Measurements from ENCODE around the gene PLA2G2F. TPM values are rescaled to one million over a fixed set of nuclear protein-coding genes. Genes with fewer than 3 reads are reported as not detected.

PLA2G2F gene
- total and polyA plus RNA-seq, 2 donors, result 0.47 to 7.2 TPM

DNA sequence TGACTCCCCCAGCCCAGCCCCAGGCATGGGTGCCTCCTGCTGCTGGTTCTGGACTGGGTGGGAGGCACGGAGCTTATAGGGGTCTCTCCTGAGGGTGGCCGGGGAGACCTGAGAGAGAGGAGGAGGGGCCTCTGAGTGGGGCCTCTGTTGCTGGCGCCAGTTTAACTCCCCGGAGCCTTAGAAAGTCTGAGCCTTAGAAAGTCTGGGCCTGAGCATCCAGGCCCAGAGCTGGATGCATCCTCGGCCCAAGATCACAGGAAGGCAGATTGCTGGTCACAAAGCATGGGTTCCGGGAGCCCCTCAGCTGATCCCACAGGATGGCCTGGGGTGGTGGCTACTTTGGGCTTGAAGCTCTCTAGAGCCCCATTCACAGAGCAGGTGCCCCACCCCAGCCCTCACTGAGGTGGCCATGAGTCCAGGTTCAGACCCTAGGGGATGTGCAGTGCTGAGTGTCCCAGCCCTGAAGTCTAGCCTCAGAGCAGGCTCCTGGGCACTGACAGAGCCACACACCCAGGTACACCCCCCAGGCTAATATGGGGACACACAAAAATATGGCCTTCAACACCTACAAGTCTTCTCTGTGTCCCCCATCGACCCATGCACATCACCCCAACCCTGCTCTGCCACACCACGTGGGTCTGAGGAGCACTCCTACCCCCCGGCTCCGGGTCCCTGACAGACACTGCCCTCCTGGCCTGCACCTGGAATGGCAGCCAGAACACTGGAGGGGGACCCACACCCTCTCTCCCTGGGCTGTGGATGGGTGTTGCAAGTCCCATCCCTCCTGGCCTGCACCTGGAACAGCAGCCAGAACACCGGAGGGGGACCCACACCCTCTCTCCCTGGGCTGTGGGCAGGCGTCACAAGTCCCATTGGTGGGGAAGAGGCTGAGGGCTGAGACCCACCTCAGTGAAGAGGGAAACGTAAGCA is 9.7 kb downstream of the PLA2G2F start:
- H3K4me1 ChIP-seq (ENCODE audit: control insufficient read depth in 2 of 2, insufficient read depth in 2 of 2, low read length in 2 of 2), result peaks cover 5 to 6% of the 10 kb centered on the region in 2 donors
- peaks cover 0 to 5% of the 10 kb centered on the region in 2 donors for H3K27me3 ChIP-seq (ENCODE audit: control insufficient read depth in 2 of 2, insufficient read depth in 1 of 2, low read length in 1 of 2)
- no peaks in the 10 kb centered on the region for H3K36me3 ChIP-seq (ENCODE audit: control insufficient read depth in 2 of 2, insufficient read depth in 2 of 2, low read length in 1 of 2)
- WGBS, result 95% methylated on average over 13 of the region's 13 CpGs
- H3K4me3 ChIP-seq (ENCODE audit: low read length in 2 of 2), result no peak overlapping the region
- DNase-seq (ENCODE audit: low read depth in 6 of 9, low spot score in 9 of 9), result no peak
- H3K9me3 ChIP-seq (ENCODE audit: control insufficient read depth in 2 of 2, insufficient read depth in 1 of 2, low read length in 1 of 2), result no peaks in the 10 kb centered on the region
- no peak overlapping the region for H3K27ac ChIP-seq (ENCODE audit: low read depth in 1 of 2, low read length in 1 of 2)

DNA sequence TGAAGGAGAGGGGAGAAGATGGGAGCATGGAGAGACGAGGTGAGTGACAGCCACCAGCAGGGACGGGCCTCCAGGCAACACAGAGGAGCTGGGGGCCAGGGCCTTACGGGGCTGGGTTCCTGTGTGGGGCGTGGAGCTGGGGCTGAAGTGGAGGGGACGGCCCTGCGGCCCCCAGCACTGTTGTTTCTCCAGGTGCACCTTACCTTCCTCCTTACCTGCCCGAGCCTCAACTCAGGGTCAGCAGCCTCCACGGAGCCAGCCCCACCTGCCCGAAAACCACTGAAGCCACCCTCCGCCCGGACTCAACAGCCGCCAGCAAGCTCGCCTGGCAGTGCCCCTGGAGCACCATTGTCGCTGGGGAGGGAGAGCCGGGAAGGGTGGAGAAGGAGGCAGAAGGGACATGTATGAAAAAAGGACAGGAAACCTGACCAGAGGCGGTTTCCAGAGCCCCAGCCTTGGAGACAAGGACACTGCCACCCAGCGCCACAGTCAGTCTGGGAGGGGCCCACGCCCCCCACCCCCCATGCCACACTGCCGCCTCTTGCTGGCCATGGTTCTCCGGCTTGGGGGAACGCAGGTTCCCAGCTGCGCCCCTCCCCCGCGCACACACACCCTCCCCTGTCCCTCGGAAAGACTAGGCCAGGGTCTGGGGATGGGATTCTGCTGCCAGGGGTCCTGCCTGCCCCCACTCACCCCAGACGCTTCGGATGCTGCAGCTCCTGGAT is 10.6 kb downstream of the PLA2G2F start:
- Histone ChIP-seq H3K4me3 (ENCODE audit: low read length in 2 of 2) (no peak overlapping the region), H3K27me3 (ENCODE audit: control insufficient read depth in 2 of 2, insufficient read depth in 1 of 2, low read length in 1 of 2) (peaks cover 0 to 5% of the 10 kb centered on the region in 2 donors), H3K9me3 (ENCODE audit: control insufficient read depth in 2 of 2, insufficient read depth in 1 of 2, low read length in 1 of 2) (no peaks in the 10 kb centered on the region), H3K36me3 (ENCODE audit: control insufficient read depth in 2 of 2, insufficient read depth in 2 of 2, low read length in 1 of 2) (no peaks in the 10 kb centered on the region), H3K27ac (ENCODE audit: low read depth in 1 of 2, low read length in 1 of 2) (no peak overlapping the region), H3K4me1 (ENCODE audit: control insufficient read depth in 2 of 2, insufficient read depth in 2 of 2, low read length in 2 of 2) (peaks cover 5 to 6% of the 10 kb centered on the region in 2 donors)
- WGBS, result 94% methylated on average over 27 of the region's 27 CpGs
- DNase-seq (ENCODE audit: low read depth in 6 of 9, low spot score in 9 of 9), result no peak

DNA sequence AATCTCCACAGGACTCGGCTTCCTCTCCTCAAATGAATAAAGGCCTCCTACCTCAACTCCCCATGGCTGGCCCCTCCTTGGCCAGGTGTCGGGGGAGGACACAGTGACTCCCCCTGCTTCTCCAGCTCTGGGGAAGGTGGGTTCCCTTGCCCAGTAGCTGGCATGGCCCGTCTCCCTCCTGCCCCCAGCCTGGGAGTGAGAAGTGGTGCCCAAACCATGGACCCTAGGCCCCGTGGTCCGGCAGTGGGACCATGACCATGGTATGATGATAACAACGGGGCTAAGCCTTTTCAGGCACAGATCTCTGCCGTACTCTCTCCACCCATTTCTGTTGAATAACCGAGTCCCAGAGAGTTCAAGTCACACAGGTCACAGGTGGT is 11.2 kb downstream of the PLA2G2F start:
- DNase-seq (ENCODE audit: low read depth in 6 of 9, low spot score in 9 of 9), result no peak
- Histone ChIP-seq H3K27me3 (ENCODE audit: control insufficient read depth in 2 of 2, insufficient read depth in 1 of 2, low read length in 1 of 2) (peaks cover 0 to 5% of the 10 kb centered on the region in 2 donors), H3K4me1 (ENCODE audit: control insufficient read depth in 2 of 2, insufficient read depth in 2 of 2, low read length in 2 of 2) (peaks cover 5 to 6% of the 10 kb centered on the region in 2 donors), H3K4me3 (ENCODE audit: low read length in 2 of 2) (no peak overlapping the region), H3K9me3 (ENCODE audit: control insufficient read depth in 2 of 2, insufficient read depth in 1 of 2, low read length in 1 of 2) (no peaks in the 10 kb centered on the region), H3K36me3 (ENCODE audit: control insufficient read depth in 2 of 2, insufficient read depth in 2 of 2, low read length in 1 of 2) (no peaks in the 10 kb centered on the region), H3K27ac (ENCODE audit: low read depth in 1 of 2, low read length in 1 of 2) (no peak overlapping the region)
- 96% methylated on average over 8 of the region's 8 CpGs for WGBS

DNA sequence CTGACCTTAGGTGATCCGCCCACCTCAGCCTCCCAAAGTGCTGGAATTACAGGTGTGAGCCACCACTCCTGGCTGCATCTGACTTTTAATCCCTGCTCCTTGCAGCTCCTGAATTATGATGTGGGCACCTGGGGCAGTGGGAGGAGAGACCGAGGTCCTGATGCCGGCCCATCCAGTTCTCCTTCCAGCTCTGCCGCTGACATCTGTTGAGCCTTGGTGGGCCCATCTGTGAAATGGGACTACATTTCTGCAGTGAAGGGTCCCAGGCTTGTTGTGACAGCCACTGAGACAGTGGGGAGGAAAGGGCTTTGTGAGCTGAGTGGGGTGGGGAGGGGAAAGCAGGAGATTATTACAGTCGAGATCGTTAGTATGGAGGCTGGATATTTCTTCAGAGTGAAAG is 11.8 kb downstream of the PLA2G2F start:
- Histone ChIP-seq H3K36me3 (ENCODE audit: control insufficient read depth in 2 of 2, insufficient read depth in 2 of 2, low read length in 1 of 2) (no peaks in the 10 kb centered on the region), H3K4me3 (ENCODE audit: low read length in 2 of 2) (no peak overlapping the region), H3K9me3 (ENCODE audit: control insufficient read depth in 2 of 2, insufficient read depth in 1 of 2, low read length in 1 of 2) (no peaks in the 10 kb centered on the region), H3K4me1 (ENCODE audit: control insufficient read depth in 2 of 2, insufficient read depth in 2 of 2, low read length in 2 of 2) (peaks cover 5 to 6% of the 10 kb centered on the region in 2 donors), H3K27me3 (ENCODE audit: control insufficient read depth in 2 of 2, insufficient read depth in 1 of 2, low read length in 1 of 2) (peaks cover 0 to 5% of the 10 kb centered on the region in 2 donors), H3K27ac (ENCODE audit: low read depth in 1 of 2, low read length in 1 of 2) (no peak overlapping the region)
- 87% methylated on average over 6 of the region's 6 CpGs for WGBS
- DNase-seq (ENCODE audit: low read depth in 6 of 9, low spot score in 9 of 9), result no peak

DNA sequence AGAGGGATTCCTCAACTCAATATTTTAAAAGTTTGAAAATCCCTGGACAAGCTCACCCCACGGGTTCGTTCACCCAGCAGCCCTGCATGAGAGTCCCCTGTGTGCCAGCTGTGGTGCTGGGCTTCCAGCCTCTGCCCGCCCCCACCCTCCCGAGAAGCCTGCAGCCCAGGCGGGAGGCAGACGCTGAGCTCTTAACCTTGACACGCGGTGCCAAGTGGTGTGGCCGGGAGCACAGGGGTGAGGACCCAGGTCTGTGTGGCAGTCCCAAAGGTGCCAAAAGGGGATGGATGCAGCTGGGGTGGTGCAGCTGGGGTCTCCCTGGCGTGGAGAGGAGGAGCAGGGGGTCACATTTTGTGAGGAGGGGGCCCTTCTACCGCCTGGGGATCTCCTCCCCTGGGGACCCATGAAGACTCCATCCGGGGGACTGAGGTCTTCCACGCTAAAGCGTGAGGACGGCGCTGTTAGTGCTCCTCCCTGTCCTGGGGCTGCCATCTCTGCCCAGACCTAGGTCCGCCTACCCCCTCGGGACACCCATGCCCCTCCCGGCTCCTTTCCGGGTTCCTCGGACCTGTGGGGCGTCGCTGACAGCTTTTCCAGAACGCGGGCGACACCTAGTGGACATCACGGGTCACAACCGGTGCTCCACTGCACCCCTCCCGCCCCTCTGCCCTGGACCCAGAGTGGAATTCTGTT is 12.9 kb downstream of the PLA2G2F start:
- Histone ChIP-seq H3K4me3 (ENCODE audit: low read length in 2 of 2) (peak overlapping the region in 1 of 2 donors; percentile 36), H3K27ac (ENCODE audit: low read depth in 1 of 2, low read length in 1 of 2) (no peak overlapping the region), H3K9me3 (ENCODE audit: control insufficient read depth in 2 of 2, insufficient read depth in 1 of 2, low read length in 1 of 2) (no peaks in the 10 kb centered on the region), H3K36me3 (ENCODE audit: control insufficient read depth in 2 of 2, insufficient read depth in 2 of 2, low read length in 1 of 2) (no peaks in the 10 kb centered on the region), H3K27me3 (ENCODE audit: control insufficient read depth in 2 of 2, insufficient read depth in 1 of 2, low read length in 1 of 2) (peaks cover 0 to 5% of the 10 kb centered on the region in 2 donors), H3K4me1 (ENCODE audit: control insufficient read depth in 2 of 2, insufficient read depth in 2 of 2, low read length in 2 of 2) (peaks cover 5 to 6% of the 10 kb centered on the region in 2 donors)
- WGBS, result 11% methylated on average over 29 of the region's 29 CpGs
- peak; percentile 24 to 73 (median 48) for DNase-seq (ENCODE audit: low read depth in 6 of 9, low spot score in 9 of 9)

DNA sequence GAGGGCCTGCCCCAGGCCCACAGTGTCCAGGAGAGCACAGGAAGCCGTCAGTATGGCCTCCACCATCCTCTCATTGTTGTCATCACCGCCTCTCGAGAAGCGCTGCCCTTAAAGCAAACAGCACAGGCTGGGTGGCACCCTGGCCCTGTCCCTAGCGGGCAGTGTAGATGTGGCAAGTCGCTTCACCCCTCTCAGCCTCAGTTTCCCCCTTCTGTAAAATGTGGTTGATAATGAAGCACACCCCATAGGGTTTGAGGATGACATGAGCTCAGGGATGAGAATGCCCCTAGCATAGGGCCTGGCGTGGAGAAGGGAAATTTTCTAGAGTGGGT is 13.4 kb downstream of the PLA2G2F start:
- 70% methylated on average over 7 of the region's 7 CpGs for WGBS
- Histone ChIP-seq H3K27ac (ENCODE audit: low read depth in 1 of 2, low read length in 1 of 2) (peak overlapping the region in 1 of 2 donors; percentile 36), H3K36me3 (ENCODE audit: control insufficient read depth in 2 of 2, insufficient read depth in 2 of 2, low read length in 1 of 2) (no peaks in the 10 kb centered on the region), H3K27me3 (ENCODE audit: control insufficient read depth in 2 of 2, insufficient read depth in 1 of 2, low read length in 1 of 2) (peaks cover 0 to 5% of the 10 kb centered on the region in 2 donors), H3K4me1 (ENCODE audit: control insufficient read depth in 2 of 2, insufficient read depth in 2 of 2, low read length in 2 of 2) (peaks cover 5 to 6% of the 10 kb centered on the region in 2 donors), H3K9me3 (ENCODE audit: control insufficient read depth in 2 of 2, insufficient read depth in 1 of 2, low read length in 1 of 2) (no peaks in the 10 kb centered on the region), H3K4me3 (ENCODE audit: low read length in 2 of 2) (no peak overlapping the region)
- no peak for DNase-seq (ENCODE audit: low read depth in 6 of 9, low spot score in 9 of 9)

DNA sequence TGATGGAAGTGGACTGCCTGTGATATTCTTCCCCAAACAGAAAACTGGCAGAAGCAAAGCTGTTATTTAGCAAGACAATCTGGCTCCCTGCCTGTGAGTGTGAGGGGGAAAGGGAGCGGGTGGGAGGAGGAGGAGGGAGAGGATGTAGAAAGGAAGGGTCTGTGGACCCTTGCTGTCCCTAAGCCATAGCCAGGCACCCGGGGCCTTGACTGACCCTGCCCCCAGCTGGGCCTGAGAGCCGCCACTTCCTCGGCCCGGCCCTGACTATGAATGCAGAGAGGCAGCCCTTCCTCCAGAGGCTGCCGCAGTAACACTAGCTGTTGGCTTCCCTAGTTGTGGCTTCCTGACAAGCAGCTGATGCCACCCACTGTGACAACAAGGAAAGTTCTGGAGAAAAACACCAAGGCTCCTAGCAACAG is 13.9 kb downstream of the PLA2G2F start:
- Histone ChIP-seq H3K4me1 (ENCODE audit: control insufficient read depth in 2 of 2, insufficient read depth in 2 of 2, low read length in 2 of 2) (peaks cover 5 to 6% of the 10 kb centered on the region in 2 donors), H3K27ac (ENCODE audit: low read depth in 1 of 2, low read length in 1 of 2) (no peak overlapping the region), H3K27me3 (ENCODE audit: control insufficient read depth in 2 of 2, insufficient read depth in 1 of 2, low read length in 1 of 2) (peaks cover 0 to 5% of the 10 kb centered on the region in 2 donors), H3K9me3 (ENCODE audit: control insufficient read depth in 2 of 2, insufficient read depth in 1 of 2, low read length in 1 of 2) (peaks cover 0 to 1% of the 10 kb centered on the region in 2 donors), H3K4me3 (ENCODE audit: low read length in 2 of 2) (no peak overlapping the region), H3K36me3 (ENCODE audit: control insufficient read depth in 2 of 2, insufficient read depth in 2 of 2, low read length in 1 of 2) (no peaks in the 10 kb centered on the region)
- peak in 1 of 9 donors; percentile 20 for DNase-seq (ENCODE audit: low read depth in 6 of 9, low spot score in 9 of 9)
- WGBS, result 68% methylated on average over 6 of the region's 6 CpGs

DNA sequence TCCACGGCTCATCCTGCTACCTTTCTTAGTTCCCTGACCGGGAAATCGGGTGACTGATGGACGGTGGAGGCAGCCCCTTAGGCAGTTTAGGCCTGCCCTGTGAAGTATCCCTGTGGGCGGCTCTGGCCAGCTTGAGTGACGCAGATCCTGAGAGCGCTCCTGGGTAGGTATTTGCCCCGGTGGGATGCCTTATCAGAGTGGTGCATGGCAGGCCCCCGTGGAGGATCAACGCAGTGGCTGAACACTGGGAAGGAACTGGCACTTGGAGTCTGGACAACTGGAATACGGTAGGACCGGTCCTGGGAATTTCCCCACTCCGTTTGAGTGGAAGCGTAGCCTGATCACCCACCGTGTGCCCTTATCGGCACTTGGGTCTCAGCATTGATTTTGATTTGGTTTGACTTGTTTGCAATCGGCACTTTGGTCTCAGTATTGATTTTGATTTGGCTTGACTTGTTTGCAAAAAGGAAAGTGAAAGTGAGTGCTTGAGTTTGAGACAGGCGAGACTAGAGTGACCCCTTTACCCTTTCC is 15.2 kb downstream of the PLA2G2F start:
- Histone ChIP-seq H3K27me3 (ENCODE audit: control insufficient read depth in 2 of 2, insufficient read depth in 1 of 2, low read length in 1 of 2) (peaks cover 0 to 5% of the 10 kb centered on the region in 2 donors), H3K36me3 (ENCODE audit: control insufficient read depth in 2 of 2, insufficient read depth in 2 of 2, low read length in 1 of 2) (no peaks in the 10 kb centered on the region), H3K4me1 (ENCODE audit: control insufficient read depth in 2 of 2, insufficient read depth in 2 of 2, low read length in 2 of 2) (peaks cover 5 to 6% of the 10 kb centered on the region in 2 donors), H3K4me3 (ENCODE audit: low read length in 2 of 2) (no peak overlapping the region), H3K9me3 (ENCODE audit: control insufficient read depth in 2 of 2, insufficient read depth in 1 of 2, low read length in 1 of 2) (peaks cover 0 to 3% of the 10 kb centered on the region in 2 donors), H3K27ac (ENCODE audit: low read depth in 1 of 2, low read length in 1 of 2) (no peak overlapping the region)
- DNase-seq (ENCODE audit: low read depth in 6 of 9, low spot score in 9 of 9), result no peak
- 90% methylated on average over 18 of the region's 18 CpGs for WGBS
